ENCODE data around the gene HBS1L.

- TF ChIP-seq CTCF (IDR thresholded peaks at IDR 0.05) = no peak
- no peak for TF ChIP-seq POLR2A (IDR thresholded peaks at IDR 0.05)
Observed at GRCh38 chr6:135054226-135054568, 425 bp downstream of the HBS1L start.
